ENCODE results near the gene ZNF571.

ZNF571 gene

DNA sequence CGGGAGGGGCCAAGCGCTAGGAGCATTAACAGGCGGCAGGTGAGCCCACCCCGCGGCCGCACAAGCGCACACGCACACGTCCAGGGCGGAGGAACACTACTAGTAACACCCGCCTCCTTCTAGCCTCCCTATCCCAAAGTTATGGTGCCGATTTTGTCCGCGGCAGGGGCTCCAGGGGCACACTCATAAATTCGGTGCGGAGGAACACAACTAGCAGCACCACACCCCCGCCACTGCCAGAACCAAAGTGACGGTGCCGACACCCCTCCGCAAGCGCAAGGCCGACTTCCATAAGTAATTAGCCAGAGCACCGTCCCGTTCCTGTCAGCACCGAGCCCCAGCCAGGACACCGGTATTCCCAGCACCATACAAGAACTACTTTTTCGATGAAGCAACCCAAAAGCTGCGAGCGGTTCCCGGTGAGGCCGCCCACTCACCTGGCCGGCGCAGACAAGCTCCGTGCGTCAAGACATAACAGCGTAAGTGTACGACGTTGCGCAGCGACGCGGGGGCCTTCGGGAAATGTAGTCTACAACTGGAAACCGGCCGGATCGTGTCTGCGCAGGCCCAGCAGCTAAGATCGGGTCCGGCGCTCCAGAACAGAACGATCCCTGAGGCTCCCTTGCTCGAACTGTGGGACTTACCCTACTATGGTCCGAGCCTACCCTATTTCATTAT is at the start of gene ZNF571, which contains the start of gene ZNF540:
Gene ZNF571 (minus strand): TSS at position 489 of the 678 bp plus-strand sequence. CDS start 8,116 bp downstream, outside the sequence.
Gene ZNF540 (plus strand): TSS at position 573 of the 678 bp plus-strand sequence. CDS start 3,572 bp downstream, outside the sequence.
- peak within 1 kb of the TSS; percentile 81 for H3K4me3 ChIP-seq (ENCODE audit: low read length)
- TF ChIP-seq, protein P1, sequence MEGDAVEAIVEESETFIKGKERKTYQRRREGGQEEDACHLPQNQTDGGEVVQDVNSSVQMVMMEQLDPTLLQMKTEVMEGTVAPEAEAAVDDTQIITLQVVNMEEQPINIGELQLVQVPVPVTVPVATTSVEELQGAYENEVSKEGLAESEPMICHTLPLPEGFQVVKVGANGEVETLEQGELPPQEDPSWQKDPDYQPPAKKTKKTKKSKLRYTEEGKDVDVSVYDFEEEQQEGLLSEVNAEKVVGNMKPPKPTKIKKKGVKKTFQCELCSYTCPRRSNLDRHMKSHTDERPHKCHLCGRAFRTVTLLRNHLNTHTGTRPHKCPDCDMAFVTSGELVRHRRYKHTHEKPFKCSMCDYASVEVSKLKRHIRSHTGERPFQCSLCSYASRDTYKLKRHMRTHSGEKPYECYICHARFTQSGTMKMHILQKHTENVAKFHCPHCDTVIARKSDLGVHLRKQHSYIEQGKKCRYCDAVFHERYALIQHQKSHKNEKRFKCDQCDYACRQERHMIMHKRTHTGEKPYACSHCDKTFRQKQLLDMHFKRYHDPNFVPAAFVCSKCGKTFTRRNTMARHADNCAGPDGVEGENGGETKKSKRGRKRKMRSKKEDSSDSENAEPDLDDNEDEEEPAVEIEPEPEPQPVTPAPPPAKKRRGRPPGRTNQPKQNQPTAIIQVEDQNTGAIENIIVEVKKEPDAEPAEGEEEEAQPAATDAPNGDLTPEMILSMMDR (IDR thresholded peaks at IDR 0.05; ENCODE audit: insufficient read depth, low read depth, low read length, missing control alignments): no peak

DNA sequence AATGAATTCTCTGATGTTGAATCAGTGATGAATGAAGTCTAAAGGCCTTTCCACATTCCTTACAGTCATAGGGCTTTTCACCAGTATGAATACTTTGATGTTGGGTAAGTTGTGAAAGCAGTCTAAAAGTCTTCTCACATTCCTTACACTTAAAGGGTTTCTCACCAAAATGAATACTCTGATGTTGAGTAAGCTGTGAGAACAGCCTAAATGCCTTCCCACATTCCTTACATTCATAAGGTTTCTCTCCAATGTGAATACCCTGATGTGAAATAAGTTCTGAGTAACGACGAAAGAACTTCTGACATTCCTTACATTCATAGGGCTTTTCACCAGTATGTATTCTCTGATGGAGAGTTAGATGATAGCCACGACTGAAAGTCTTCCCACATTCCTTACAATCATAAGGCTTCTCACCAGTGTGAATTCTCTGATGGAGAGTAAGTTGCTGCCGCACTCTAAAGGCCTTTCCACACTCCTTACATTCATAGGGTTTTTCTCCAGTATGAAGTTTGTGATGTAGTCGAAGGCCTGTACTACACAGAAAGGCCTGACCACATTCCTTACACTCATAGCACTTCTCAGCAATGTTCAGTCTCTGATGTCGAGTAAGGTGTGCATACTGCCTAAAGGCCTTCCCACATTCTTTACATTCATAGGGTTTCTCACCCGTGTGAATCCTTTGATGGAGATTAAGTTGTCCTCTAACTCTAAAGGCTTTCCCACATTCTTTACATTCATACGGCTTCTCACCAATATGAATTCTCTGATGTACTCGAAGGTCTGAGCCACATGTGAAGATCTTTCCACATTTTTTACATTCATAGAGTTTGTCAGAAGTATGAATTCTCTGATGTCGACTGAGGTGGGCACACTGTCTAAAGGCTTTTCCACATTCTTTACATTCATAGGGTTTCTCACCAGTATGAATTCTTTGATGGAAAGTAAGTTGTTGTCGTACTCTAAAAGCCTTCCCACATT is 40.8 kb upstream of the ZNF571 start:
- DNase-seq (ENCODE audit: low read depth): no peak
- no peak overlapping the region for H3K4me3 ChIP-seq (ENCODE audit: low read length)
- TF ChIP-seq, protein P1 (IDR thresholded peaks at IDR 0.05; ENCODE audit: insufficient read depth, low read depth, low read length, missing control alignments): no peak

More for the DNA sequence above, at the start of gene ZNF571, which contains the start of gene ZNF540:
- DNase-seq (ENCODE audit: low read depth): peak; percentile 99

DNA sequence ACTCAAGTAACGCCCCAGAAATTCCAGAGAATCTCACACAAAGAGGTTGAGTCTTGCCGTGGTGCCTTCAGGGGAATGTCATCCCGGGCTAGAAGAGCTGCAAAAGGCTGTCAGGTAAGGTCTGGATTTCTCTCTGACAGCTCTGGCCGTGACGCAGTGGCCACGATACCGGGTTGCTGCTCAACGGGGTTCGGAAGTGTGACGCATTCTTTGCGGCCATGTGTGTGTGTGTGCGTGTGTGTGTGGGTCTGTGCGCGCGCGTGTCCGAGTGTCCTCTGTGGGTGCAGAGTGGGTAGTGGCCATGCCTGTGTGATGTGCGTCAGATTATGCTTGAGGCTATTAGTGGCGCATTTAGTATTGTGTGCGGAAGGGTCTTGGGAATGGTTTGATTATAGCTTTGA is 390 bp upstream of the ZNF571 start:
- peak; percentile 78 for DNase-seq (ENCODE audit: low read depth)

DNA sequence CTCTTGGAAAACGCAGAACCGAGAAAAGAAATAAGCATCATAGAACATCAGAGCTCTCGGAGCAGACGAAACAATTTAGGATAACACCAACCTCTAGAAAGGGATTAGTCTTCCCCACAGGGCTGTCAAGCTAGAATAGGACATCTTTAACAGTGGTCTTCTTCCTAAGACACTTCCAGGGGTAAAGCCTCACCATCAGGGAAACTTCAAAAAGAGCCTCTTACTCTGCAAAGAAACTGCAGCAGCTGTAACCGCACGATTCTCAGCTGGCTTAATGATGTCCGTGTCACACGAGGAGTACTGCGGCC is 642 bp downstream of the ZNF571 start:
- peak overlapping the region; percentile 81 for H3K4me3 ChIP-seq (ENCODE audit: low read length)
- TF ChIP-seq, protein P1 (IDR thresholded peaks at IDR 0.05; ENCODE audit: insufficient read depth, low read depth, low read length, missing control alignments): no peak
- no peak for DNase-seq (ENCODE audit: low read depth)

More for the DNA sequence above, 390 bp upstream of the ZNF571 start:
- TF ChIP-seq, protein P1 (IDR thresholded peaks at IDR 0.05; ENCODE audit: insufficient read depth, low read depth, low read length, missing control alignments): no peak
- peak overlapping the region; percentile 81 for H3K4me3 ChIP-seq (ENCODE audit: low read length)

DNA sequence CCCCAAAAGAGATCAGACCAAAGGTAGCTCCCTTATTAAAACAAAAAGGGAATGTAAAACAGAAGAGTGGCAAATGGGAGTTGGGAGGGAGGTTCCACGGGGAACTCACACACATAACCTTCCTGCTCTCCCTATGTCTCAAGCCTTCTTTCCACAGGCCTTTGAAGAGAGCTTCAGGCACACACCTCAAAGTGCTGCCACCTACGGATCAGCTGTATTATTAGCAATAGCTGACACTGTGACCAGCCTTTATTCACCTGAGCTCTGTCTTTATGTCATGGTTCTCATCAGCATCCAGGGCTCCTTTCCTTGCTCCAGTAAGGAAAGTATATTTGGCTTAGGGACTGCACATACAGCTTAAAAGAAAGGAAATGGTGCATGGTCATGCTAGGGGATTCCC is 11.3 kb downstream of the ZNF571 start:
- DNase-seq (ENCODE audit: low read depth): no peak
- TF ChIP-seq, protein P1 (IDR thresholded peaks at IDR 0.05; ENCODE audit: insufficient read depth, low read depth, low read length, missing control alignments): no peak
- H3K4me3 ChIP-seq (ENCODE audit: low read length): no peak overlapping the region

DNA sequence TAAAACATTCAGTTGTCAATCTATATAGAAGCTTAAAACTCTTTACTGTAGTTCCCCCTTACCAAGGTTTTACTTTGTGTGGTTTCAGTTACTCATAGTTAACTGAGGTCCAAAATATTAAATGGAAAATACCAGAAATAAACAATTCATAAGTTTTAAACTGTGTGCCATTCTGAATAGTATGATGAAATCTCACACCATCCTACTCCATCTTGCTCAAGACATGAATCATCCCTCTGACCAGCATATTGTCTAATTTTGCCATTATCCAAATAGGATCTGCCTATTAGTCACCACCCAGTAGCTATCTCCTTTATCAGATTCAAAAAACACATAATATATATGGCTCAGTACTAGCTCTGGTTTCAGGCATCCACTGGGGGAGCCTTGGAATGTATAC is 22.4 kb downstream of the ZNF571 start:
- H3K4me3 ChIP-seq (ENCODE audit: low read length): no peak overlapping the region
- DNase-seq (ENCODE audit: low read depth): peak; percentile 76
- TF ChIP-seq, protein P1 (IDR thresholded peaks at IDR 0.05; ENCODE audit: insufficient read depth, low read depth, low read length, missing control alignments): no peak
